Urothelium cell line (cell line): Measurements from ENCODE around the gene KRT4.

ENCODE experiments used
- DNase-seq: peaks from one replicate; pipeline ENCODE4 v3.0.0; 2011; ENCODE audit warnings: low spot score, mixed read lengths
- FAIRE-seq: peaks from 2 replicates; lab custom pipeline; 2011; peaks lifted over from hg19 to GRCh38; lab: Jason Lieb, UNC

Gene KRT4

DNA sequence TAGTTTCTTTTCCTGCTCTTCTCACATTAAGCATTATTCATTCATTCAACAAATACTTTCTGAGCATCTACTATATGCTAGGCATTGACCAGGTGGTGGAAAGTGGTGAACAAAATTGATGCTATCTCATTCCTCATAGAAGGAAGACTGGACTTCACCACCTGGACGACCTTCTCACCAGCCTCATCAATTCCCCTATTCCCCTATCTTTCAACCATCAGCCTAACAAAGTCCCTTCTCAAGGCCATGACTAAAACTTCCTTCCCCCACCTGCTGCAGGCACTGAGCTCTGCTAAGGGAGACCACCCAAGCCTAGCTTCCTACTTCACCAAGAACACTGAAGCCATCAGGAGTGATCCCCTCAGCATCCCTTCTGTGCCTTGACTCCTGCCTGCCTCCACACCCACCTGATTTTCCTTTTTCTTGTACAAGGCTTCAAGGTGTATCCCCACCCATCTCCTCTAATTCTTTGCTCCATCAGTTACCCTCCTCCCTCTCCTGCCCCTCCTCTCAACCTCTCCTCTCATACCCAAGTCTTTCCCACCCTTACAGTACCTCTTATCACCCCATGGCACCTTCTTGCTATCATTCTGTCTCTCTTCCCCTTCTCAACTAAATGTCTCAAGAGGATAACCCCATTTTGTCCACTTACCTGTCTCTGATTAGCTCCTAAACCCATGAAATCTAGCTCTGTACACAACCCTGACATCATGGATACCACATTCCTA lies 56.3 kb downstream of the KRT4 start:
- DNase-seq (no peak), FAIRE-seq (no peak)
